Suprapubic skin (tissue), 4 donors: ENCODE measurements around the gene PAX6. TPM values are rescaled to one million over a fixed set of nuclear protein-coding genes. Genes with fewer than 3 reads are reported as not detected.
A peak's percentile ranks its signal among the peaks of the same experiment; 100 is the strongest.

Experiments used
- DNase-seq, 2 donors: peaks; one replicate each; pipeline ENCODE4 v3.0.0-alpha.2; 2019; ENCODE audit warnings: low spot score in 2 of 2
- H3K27ac ChIP-seq: fragments of 200-600 bp; sonication (generic); one replicate; pipeline ENCODE4 v1.5.1; 2019
- H3K27me3 ChIP-seq: fragments of 200-600 bp; sonication (generic); one replicate; pipeline ENCODE4 v1.5.1; 2019
- H3K36me3 ChIP-seq: fragments of 200-600 bp; sonication (generic); one replicate; pipeline ENCODE4 v1.5.1; 2019
- H3K4me1 ChIP-seq: fragments of 200-600 bp; sonication (generic); one replicate; pipeline ENCODE4 v1.5.1; 2019
- H3K4me3 ChIP-seq: fragments of 200-600 bp; sonication (generic); one replicate; pipeline ENCODE4 v1.5.1; 2019; ENCODE audit warnings: mild to moderate bottlenecking
- H3K9me3 ChIP-seq: fragments of 200-600 bp; sonication (generic); one replicate; pipeline ENCODE4 v1.5.1; 2019
- CTCF ChIP-seq, 2 donors: fragments of 200-600 bp in 1 of 2; fragments of 450-650 bp in 1 of 2; sonication (generic) in 1 of 2; IDR thresholded peaks; one replicate each; pipeline ENCODE4 v1.5.1; 2016 to 2019; ENCODE audit warnings: antibody characterized with exemption in 2 of 2, mild to moderate bottlenecking in 1 of 2, moderate library complexity in 1 of 2
- EP300 ChIP-seq: sonication (generic); formaldehyde crosslinking; IDR thresholded peaks from one replicate; pipeline ENCODE4 v1.6.1; 2017; ENCODE audit warnings: antibody characterized with exemption
- POLR2A ChIP-seq, 2 donors: fragments of 450-650 bp; IDR thresholded peaks; one replicate each; pipeline ENCODE4 v1.6.1; 2017; ENCODE audit warnings: antibody characterized with exemption in 2 of 2, mild to moderate bottlenecking in 2 of 2, moderate library complexity in 2 of 2
- POLR2AphosphoS5 ChIP-seq, 3 donors: sonication (generic); formaldehyde crosslinking; IDR thresholded peaks; one replicate each; pipeline ENCODE4 v1.6.1; 2017; ENCODE audit warnings: antibody characterized with exemption in 3 of 3
- WGBS: methylation state at CpG from one replicate; pipeline ENCODE4 v1.1.5; 2018; 5-methylcytosine and 5-hydroxymethylcytosine counted together
- total RNA-seq, 4 donors: library from RNA; depleted of rRNA; stranded (reverse); fragments of >200 nt; gene quantifications; one replicate each; pipeline ENCODE4 v1.1.0, GENCODE V29; 2016

The PAX6 gene
- 1 to 10 TPM in 1 of 4 donors, under 1 TPM in 2, not detected in 1; 0.25 to 1.1 (median 0.29) TPM for total RNA-seq

- no peaks in the 10 kb centered on the region for H3K36me3 ChIP-seq
Observed at GRCh38 chr11:31810779-31811647, at the start of gene PAX6. Gene PAX6, minus strand, starts transcription at chr11:31811322. Its CDS starts 4,911 bp downstream, at chr11:31806411.

GRCh38 chr11:31860391-31860790, 49.3 kb upstream of the PAX6 start:
- Histone ChIP-seq H3K27ac (no peak overlapping the region), H3K4me3 (no peak overlapping the region), H3K27me3 (peaks cover 8% of the 10 kb centered on the region), H3K9me3 (no peaks in the 10 kb centered on the region), H3K36me3 (no peaks in the 10 kb centered on the region), H3K4me1 (no peaks in the 10 kb centered on the region)
- TF ChIP-seq EP300 (no peak), POLR2AphosphoS5 (IDR thresholded peaks at IDR 0.05) (no peak)
- no peak for DNase-seq

More at GRCh38 chr11:31810779-31811647, at the start of gene PAX6:
- H3K27me3 ChIP-seq: peaks cover 100% of the 10 kb centered on the region
- no peaks in the 10 kb centered on the region for H3K9me3 ChIP-seq
- H3K4me1 ChIP-seq: peaks cover 75% of the 10 kb centered on the region
- WGBS: 2% methylated on average over 36 of the region's 49 CpGs
- no peak within 1 kb of the TSS for H3K27ac ChIP-seq
- H3K4me3 ChIP-seq: peak within 1 kb of the TSS; percentile 52
- DNase-seq: no peak
- TF ChIP-seq POLR2AphosphoS5 (IDR thresholded peaks at IDR 0.05): no peak
- TF ChIP-seq EP300: no peak
- TF ChIP-seq CTCF (IDR thresholded peaks at IDR 0.05): no peak
- no peak for TF ChIP-seq POLR2A (IDR thresholded peaks at IDR 0.05)

DNA sequence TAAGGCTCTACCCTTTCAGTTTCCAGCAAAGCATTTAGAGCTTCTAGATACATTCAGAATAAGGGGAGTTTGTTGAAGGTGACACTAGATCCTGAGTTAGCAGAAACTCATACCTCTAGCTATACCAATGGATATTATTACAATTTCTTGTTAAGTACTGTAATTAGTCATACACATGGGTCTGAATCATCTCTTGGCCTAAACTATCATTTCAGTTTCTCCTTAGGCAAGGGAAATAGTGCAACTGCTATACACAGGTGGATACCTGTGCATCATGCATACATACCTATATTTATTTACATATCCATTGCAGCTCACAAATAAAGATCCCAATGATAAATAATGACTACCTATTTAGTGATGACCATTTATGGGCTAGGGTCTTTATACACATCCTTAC, 45.1 kb upstream of the PAX6 start:
- H3K27me3 ChIP-seq: peaks cover 12% of the 10 kb centered on the region

DNA sequence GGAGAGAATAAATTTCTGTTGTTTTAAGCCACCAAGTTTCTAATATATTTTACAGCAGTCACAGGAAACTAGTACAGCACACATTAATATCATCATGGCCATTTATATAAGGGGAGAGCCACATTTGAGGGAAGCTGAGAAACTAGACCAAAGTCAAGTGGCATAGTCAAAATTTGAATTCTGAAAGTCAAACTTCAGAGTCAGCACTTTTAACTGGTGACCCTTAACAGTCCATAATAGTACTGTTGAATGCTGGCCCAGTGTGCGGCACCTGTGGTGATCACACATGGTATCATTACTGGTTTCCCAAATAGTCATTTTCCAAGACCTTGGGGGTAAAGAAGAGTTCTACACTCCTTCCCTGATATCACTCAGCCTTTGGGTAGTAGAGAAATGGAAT, 44.3 kb upstream of the PAX6 start:
- DNase-seq: no peak
- H3K27me3 ChIP-seq: peaks cover 8% of the 10 kb centered on the region
- H3K4me3 ChIP-seq: no peak overlapping the region
- TF ChIP-seq POLR2A (IDR thresholded peaks at IDR 0.05) (no peak), POLR2AphosphoS5 (IDR thresholded peaks at IDR 0.05) (no peak), EP300 (no peak), CTCF (IDR thresholded peaks at IDR 0.05) (no peak)
- no peak overlapping the region for H3K27ac ChIP-seq
- H3K4me1 ChIP-seq: no peaks in the 10 kb centered on the region
- H3K9me3 ChIP-seq: no peaks in the 10 kb centered on the region
- 100% methylated on average over 1 of the region's 1 CpG for WGBS
- no peaks in the 10 kb centered on the region for H3K36me3 ChIP-seq

More for the DNA sequence above, 45.1 kb upstream of the PAX6 start:
- Histone ChIP-seq H3K9me3 (no peaks in the 10 kb centered on the region), H3K27ac (no peak overlapping the region), H3K4me3 (no peak overlapping the region), H3K36me3 (no peaks in the 10 kb centered on the region), H3K4me1 (no peaks in the 10 kb centered on the region)
- DNase-seq: no peak
- TF ChIP-seq CTCF (IDR thresholded peaks at IDR 0.05) (no peak), EP300 (no peak), POLR2A (IDR thresholded peaks at IDR 0.05) (no peak), POLR2AphosphoS5 (IDR thresholded peaks at IDR 0.05) (no peak)

- WGBS: 85% methylated on average over 4 of the region's 4 CpGs
- TF ChIP-seq POLR2AphosphoS5 (IDR thresholded peaks at IDR 0.05) (no peak), CTCF (IDR thresholded peaks at IDR 0.05) (no peak), EP300 (no peak), POLR2A (IDR thresholded peaks at IDR 0.05) (no peak)
- no peak overlapping the region for H3K4me3 ChIP-seq
- H3K27me3 ChIP-seq: peaks cover 5% of the 10 kb centered on the region
- H3K9me3 ChIP-seq: no peaks in the 10 kb centered on the region
- no peak overlapping the region for H3K27ac ChIP-seq
- H3K36me3 ChIP-seq: no peaks in the 10 kb centered on the region
- DNase-seq: no peak
- no peaks in the 10 kb centered on the region for H3K4me1 ChIP-seq
Observed at GRCh38 chr11:31850365-31850764, 39.2 kb upstream of the PAX6 start.
